ENCODE measurements around the gene MYPN.

DNA sequence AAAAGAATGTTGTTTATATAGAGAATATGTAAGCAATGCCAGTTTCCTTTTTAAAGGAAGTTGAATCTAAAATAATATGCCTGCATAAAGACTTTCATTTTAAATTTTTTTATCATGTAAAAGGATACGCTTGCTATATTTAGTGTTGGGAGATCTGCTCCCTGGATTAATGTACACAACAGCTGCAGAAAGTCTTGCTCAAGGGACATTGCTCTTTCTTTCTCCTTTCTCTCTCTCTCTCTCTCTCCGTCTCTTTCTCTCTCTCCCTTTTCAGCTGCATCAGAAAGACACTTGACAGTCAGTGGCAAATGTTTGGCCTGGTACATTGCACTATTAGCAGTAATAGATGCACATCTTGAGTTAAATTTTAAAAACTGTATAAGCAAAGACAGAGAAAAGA is 739 bp downstream of the MYPN start:
- TF ChIP-seq POLR2A (IDR thresholded peaks at IDR 0.05; ENCODE audit: extremely low read depth, insufficient read length) (no peak), MYC (IDR thresholded peaks at IDR 0.05; ENCODE audit: low read depth, low read length) (no peak)
- TF ChIP-seq, protein P1, sequence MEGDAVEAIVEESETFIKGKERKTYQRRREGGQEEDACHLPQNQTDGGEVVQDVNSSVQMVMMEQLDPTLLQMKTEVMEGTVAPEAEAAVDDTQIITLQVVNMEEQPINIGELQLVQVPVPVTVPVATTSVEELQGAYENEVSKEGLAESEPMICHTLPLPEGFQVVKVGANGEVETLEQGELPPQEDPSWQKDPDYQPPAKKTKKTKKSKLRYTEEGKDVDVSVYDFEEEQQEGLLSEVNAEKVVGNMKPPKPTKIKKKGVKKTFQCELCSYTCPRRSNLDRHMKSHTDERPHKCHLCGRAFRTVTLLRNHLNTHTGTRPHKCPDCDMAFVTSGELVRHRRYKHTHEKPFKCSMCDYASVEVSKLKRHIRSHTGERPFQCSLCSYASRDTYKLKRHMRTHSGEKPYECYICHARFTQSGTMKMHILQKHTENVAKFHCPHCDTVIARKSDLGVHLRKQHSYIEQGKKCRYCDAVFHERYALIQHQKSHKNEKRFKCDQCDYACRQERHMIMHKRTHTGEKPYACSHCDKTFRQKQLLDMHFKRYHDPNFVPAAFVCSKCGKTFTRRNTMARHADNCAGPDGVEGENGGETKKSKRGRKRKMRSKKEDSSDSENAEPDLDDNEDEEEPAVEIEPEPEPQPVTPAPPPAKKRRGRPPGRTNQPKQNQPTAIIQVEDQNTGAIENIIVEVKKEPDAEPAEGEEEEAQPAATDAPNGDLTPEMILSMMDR (IDR thresholded peaks at IDR 0.05; ENCODE audit: low read depth, low read length), result no peak
- TF ChIP-seq, protein P2, sequence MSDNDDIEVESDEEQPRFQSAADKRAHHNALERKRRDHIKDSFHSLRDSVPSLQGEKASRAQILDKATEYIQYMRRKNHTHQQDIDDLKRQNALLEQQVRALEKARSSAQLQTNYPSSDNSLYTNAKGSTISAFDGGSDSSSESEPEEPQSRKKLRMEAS (IDR thresholded peaks at IDR 0.05; ENCODE audit: low read depth, low read length), result no peak
